Measurements from ENCODE around the gene CPSF3.

CPSF3 gene

GRCh38 chr2:9441556-9441955 is 18.1 kb downstream of the CPSF3 start:
- H3K4me1 ChIP-seq (ENCODE audit: insufficient read depth, low read length), result no peaks in the 10 kb centered on the region
- H3K4me3 ChIP-seq (ENCODE audit: low read length), result no peak overlapping the region
- H3K27me3 ChIP-seq (ENCODE audit: insufficient read depth, low read length), result no peaks in the 10 kb centered on the region
- peaks cover 5% of the 10 kb centered on the region for H3K9me3 ChIP-seq (ENCODE audit: low read length)
- peaks cover 84% of the 10 kb centered on the region for H3K36me3 ChIP-seq (ENCODE audit: insufficient read depth, low read length)
- no peak overlapping the region for H2AFZ ChIP-seq (ENCODE audit: low read depth, low read length)

DNA sequence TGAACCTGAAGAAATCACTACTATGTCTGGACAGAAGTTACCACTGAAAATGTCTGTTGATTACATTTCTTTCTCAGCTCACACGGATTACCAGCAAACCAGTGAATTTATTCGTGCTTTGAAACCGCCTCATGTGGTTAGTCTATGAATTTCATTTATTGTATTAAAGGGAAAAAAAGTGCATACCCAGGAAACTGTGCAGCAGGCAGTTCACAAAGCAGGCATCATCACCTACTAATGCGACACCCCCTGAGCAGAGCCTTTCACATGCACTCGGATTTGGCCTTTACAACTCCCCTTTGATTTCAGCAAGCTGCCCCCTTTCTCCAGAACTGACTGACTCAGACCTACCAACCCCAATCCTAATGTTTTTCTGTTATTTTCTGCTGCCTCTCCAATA is 20.1 kb downstream of the CPSF3 start:
- Histone ChIP-seq H3K4me3 (ENCODE audit: low read length) (no peak overlapping the region), H3K27me3 (ENCODE audit: insufficient read depth, low read length) (no peaks in the 10 kb centered on the region), H2AFZ (ENCODE audit: low read depth, low read length) (no peak overlapping the region), H3K9me3 (ENCODE audit: low read length) (no peaks in the 10 kb centered on the region), H3K4me1 (ENCODE audit: insufficient read depth, low read length) (no peaks in the 10 kb centered on the region), H3K36me3 (ENCODE audit: insufficient read depth, low read length) (peaks cover 81% of the 10 kb centered on the region)

DNA sequence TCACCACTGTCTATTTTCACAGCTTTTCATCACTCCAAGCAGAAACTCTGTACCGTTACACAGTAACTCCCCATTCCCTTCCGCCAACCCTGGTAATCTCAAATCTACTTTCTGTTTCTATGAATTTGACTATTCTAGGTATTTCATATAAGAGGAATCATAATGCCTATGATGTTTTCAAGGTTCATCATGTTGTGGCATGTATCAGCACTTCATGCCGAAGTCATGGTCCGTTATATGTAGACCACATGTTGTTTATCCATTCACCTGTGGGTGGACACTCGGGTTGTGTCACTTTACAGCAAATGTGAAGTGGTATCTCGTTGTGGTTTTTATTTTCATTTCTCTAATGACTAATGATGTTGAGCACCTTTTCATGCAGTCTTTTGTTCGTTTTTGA is 21.6 kb downstream of the CPSF3 start:
- Histone ChIP-seq H3K27me3 (ENCODE audit: insufficient read depth, low read length) (no peaks in the 10 kb centered on the region), H3K4me3 (ENCODE audit: low read length) (no peak overlapping the region), H2AFZ (ENCODE audit: low read depth, low read length) (no peak overlapping the region), H3K36me3 (ENCODE audit: insufficient read depth, low read length) (peaks cover 79% of the 10 kb centered on the region), H3K9me3 (ENCODE audit: low read length) (no peaks in the 10 kb centered on the region), H3K4me1 (ENCODE audit: insufficient read depth, low read length) (no peaks in the 10 kb centered on the region)

DNA sequence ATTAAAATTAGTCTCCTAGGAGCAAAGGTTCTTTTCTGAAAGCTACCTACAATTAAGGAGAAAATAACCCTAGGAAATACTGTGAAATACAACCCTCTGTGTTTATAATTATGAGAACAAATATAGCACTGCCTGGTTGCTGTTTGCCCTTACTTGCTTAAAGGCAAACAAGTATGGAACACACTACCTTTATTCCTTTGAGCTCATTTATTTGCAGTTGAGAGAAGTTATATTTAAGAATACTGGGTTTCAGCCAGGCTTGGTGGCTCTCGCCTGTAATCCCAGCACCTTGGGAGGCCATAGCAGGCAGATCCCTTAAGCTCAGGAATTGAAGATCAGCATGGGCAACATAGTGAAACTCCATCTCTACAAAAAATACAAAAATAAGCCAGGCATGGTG is 27.8 kb downstream of the CPSF3 start:
- Histone ChIP-seq H3K4me3 (ENCODE audit: low read length) (no peak overlapping the region), H3K36me3 (ENCODE audit: insufficient read depth, low read length) (peaks cover 70% of the 10 kb centered on the region), H3K4me1 (ENCODE audit: insufficient read depth, low read length) (no peaks in the 10 kb centered on the region), H2AFZ (ENCODE audit: low read depth, low read length) (no peak overlapping the region), H3K27me3 (ENCODE audit: insufficient read depth, low read length) (no peaks in the 10 kb centered on the region), H3K9me3 (ENCODE audit: low read length) (no peaks in the 10 kb centered on the region)

DNA sequence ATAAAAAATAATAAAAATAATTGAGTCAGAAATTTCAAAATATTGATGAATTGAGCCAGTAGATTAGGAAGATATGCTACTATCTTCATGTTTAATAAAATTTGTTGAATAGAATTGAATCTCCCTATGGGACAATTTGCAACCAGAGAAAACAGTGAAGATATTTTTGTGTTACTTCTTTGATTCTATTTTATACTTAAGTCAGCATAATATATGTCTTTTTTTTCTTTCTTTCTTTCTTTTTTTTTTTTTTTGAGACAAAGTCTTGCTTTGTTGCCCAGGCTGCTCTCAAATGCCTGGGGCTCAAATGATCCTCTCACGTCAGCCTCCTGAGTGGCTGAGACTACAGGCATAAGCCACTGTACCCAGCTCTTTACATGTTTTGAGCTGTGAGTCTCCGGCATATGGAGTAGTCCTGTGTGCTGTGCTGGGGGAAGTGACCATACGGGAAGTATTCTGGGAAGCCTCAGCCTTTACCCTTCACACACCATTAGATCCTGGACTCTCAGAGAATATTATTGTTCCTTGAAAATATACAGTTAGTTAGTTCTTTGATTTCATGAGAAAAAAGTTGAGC is 37.1 kb downstream of the CPSF3 start:
- no peak overlapping the region for H3K4me3 ChIP-seq (ENCODE audit: low read length)
- H3K36me3 ChIP-seq (ENCODE audit: insufficient read depth, low read length), result peaks cover 64% of the 10 kb centered on the region
- no peak overlapping the region for H2AFZ ChIP-seq (ENCODE audit: low read depth, low read length)
- H3K4me1 ChIP-seq (ENCODE audit: insufficient read depth, low read length), result no peaks in the 10 kb centered on the region
- H3K27me3 ChIP-seq (ENCODE audit: insufficient read depth, low read length), result no peaks in the 10 kb centered on the region
- H3K9me3 ChIP-seq (ENCODE audit: low read length), result no peaks in the 10 kb centered on the region

DNA sequence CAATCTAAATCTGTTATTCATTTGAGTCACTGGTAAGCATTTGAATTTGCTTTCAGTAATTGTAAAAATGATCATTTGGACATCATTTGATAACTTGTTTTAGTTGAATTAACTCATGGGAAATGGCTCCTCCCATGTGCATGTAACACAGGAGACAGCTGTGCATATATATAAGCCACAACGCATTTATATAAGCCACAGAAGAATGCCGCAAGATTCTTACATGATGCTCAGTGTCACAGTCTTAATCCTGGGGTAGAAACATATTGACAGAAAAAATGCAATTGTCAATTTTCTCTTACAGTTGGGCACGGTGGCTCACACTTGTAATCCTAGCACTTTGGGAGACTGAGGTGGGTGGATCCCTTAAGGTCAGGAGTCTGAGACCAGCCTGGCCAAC is 37.6 kb downstream of the CPSF3 start:
- no peak overlapping the region for H2AFZ ChIP-seq (ENCODE audit: low read depth, low read length)
- no peaks in the 10 kb centered on the region for H3K27me3 ChIP-seq (ENCODE audit: insufficient read depth, low read length)
- no peak overlapping the region for H3K4me3 ChIP-seq (ENCODE audit: low read length)
- no peaks in the 10 kb centered on the region for H3K4me1 ChIP-seq (ENCODE audit: insufficient read depth, low read length)
- peaks cover 60% of the 10 kb centered on the region for H3K36me3 ChIP-seq (ENCODE audit: insufficient read depth, low read length)
- no peaks in the 10 kb centered on the region for H3K9me3 ChIP-seq (ENCODE audit: low read length)

- H3K9me3 ChIP-seq (ENCODE audit: low read length), result no peaks in the 10 kb centered on the region
- H3K36me3 ChIP-seq (ENCODE audit: insufficient read depth, low read length), result peaks cover 53% of the 10 kb centered on the region
- H3K27me3 ChIP-seq (ENCODE audit: insufficient read depth, low read length), result no peaks in the 10 kb centered on the region
- H3K4me3 ChIP-seq (ENCODE audit: low read length), result no peak overlapping the region
- H3K4me1 ChIP-seq (ENCODE audit: insufficient read depth, low read length), result no peaks in the 10 kb centered on the region
- no peak overlapping the region for H2AFZ ChIP-seq (ENCODE audit: low read depth, low read length)
These were observed 38.9 kb downstream of the CPSF3 start for GRCh38 chr2:9462313-9462712.

- Histone ChIP-seq H3K4me1 (ENCODE audit: insufficient read depth, low read length) (no peaks in the 10 kb centered on the region), H3K36me3 (ENCODE audit: insufficient read depth, low read length) (peaks cover 50% of the 10 kb centered on the region), H3K27me3 (ENCODE audit: insufficient read depth, low read length) (no peaks in the 10 kb centered on the region)
These were observed 39.6 kb downstream of the CPSF3 start for GRCh38 chr2:9462886-9463697.

GRCh38 chr2:9463698-9464034 is 40.2 kb downstream of the CPSF3 start:
- Histone ChIP-seq H3K4me3 (ENCODE audit: low read length) (no peak overlapping the region), H3K27me3 (ENCODE audit: insufficient read depth, low read length) (no peaks in the 10 kb centered on the region), H2AFZ (ENCODE audit: low read depth, low read length) (no peak overlapping the region), H3K36me3 (ENCODE audit: insufficient read depth, low read length) (peaks cover 51% of the 10 kb centered on the region), H3K4me1 (ENCODE audit: insufficient read depth, low read length) (no peaks in the 10 kb centered on the region), H3K9me3 (ENCODE audit: low read length) (no peaks in the 10 kb centered on the region)

More at GRCh38 chr2:9462886-9463697, 39.6 kb downstream of the CPSF3 start:
- no peak overlapping the region for H2AFZ ChIP-seq (ENCODE audit: low read depth, low read length)
- H3K4me3 ChIP-seq (ENCODE audit: low read length), result no peak overlapping the region
- no peaks in the 10 kb centered on the region for H3K9me3 ChIP-seq (ENCODE audit: low read length)

DNA sequence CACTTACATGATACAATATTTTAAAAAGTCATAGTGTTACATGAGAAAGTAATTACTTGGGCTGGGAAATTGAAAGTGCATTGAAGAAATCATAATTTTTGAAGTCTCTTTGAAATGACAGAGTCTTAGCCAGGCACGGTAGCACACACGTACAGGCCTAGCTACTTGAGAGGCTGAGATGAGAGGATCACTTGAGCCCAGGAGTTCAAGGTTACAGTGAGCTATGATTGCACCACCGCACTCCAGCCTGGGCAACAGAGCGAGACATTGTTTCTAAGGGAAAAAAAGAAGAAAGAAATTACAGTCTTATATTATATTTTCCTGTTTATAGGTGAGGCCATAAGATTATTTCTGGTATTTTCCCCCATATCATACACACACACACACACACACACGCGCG is 41.7 kb downstream of the CPSF3 start:
- Histone ChIP-seq H3K36me3 (ENCODE audit: insufficient read depth, low read length) (peaks cover 57% of the 10 kb centered on the region), H3K9me3 (ENCODE audit: low read length) (no peaks in the 10 kb centered on the region), H3K4me3 (ENCODE audit: low read length) (no peak overlapping the region), H2AFZ (ENCODE audit: low read depth, low read length) (no peak overlapping the region), H3K27me3 (ENCODE audit: insufficient read depth, low read length) (no peaks in the 10 kb centered on the region), H3K4me1 (ENCODE audit: insufficient read depth, low read length) (no peaks in the 10 kb centered on the region)

GRCh38 chr2:9466147-9466683 is 42.8 kb downstream of the CPSF3 start:
- Histone ChIP-seq H3K9me3 (ENCODE audit: low read length) (no peaks in the 10 kb centered on the region), H2AFZ (ENCODE audit: low read depth, low read length) (no peak overlapping the region), H3K36me3 (ENCODE audit: insufficient read depth, low read length) (peaks cover 58% of the 10 kb centered on the region), H3K4me1 (ENCODE audit: insufficient read depth, low read length) (no peaks in the 10 kb centered on the region), H3K27me3 (ENCODE audit: insufficient read depth, low read length) (no peaks in the 10 kb centered on the region), H3K4me3 (ENCODE audit: low read length) (no peak overlapping the region)

- no peak overlapping the region for H3K4me3 ChIP-seq (ENCODE audit: low read length)
- H3K27me3 ChIP-seq (ENCODE audit: insufficient read depth, low read length), result no peaks in the 10 kb centered on the region
- no peaks in the 10 kb centered on the region for H3K9me3 ChIP-seq (ENCODE audit: low read length)
- no peak overlapping the region for H2AFZ ChIP-seq (ENCODE audit: low read depth, low read length)
- H3K4me1 ChIP-seq (ENCODE audit: insufficient read depth, low read length), result no peaks in the 10 kb centered on the region
- peaks cover 62% of the 10 kb centered on the region for H3K36me3 ChIP-seq (ENCODE audit: insufficient read depth, low read length)
These were observed 44.2 kb downstream of the CPSF3 start for GRCh38 chr2:9467687-9468086.

GRCh38 chr2:9471206-9471605 is 47.8 kb downstream of the CPSF3 start:
- no peaks in the 10 kb centered on the region for H3K27me3 ChIP-seq (ENCODE audit: insufficient read depth, low read length)
- H3K4me3 ChIP-seq (ENCODE audit: low read length), result no peak overlapping the region
- H3K9me3 ChIP-seq (ENCODE audit: low read length), result peaks cover 4% of the 10 kb centered on the region
- peaks cover 62% of the 10 kb centered on the region for H3K36me3 ChIP-seq (ENCODE audit: insufficient read depth, low read length)
- no peaks in the 10 kb centered on the region for H3K4me1 ChIP-seq (ENCODE audit: insufficient read depth, low read length)
- no peak overlapping the region for H2AFZ ChIP-seq (ENCODE audit: low read depth, low read length)

Data from neuron (in vitro differentiated cells).